Kidney (tissue), 14 donors: ENCODE results near the gene TXN2. TPM values are rescaled to one million over a fixed set of nuclear protein-coding genes. Genes with fewer than 3 reads are reported as not detected.
A peak's percentile ranks its signal among the peaks of the same experiment; 100 is the strongest.

ENCODE experiments used
- DNase-seq, 5 donors: peaks; one replicate each; pipeline ENCODE4 v3.0.0-alpha.2; 2013 to 2020
- FAIRE-seq: peaks from 2 replicates; lab custom pipeline; 2012; peaks lifted over from hg19 to GRCh38; lab: Jason Lieb, UNC
- H3K27ac ChIP-seq, 2 donors: one replicate each; pipeline ENCODE4 v1.7.0; 2013; ENCODE audit warnings: low read depth in 2 of 2, low read length in 2 of 2, inconsistent platforms in 1 of 2
- H3K27me3 ChIP-seq: one replicate; pipeline ENCODE4 v1.7.1; 2013; ENCODE audit warnings: low read length, inconsistent platforms; ENCODE audit not compliant: control insufficient read depth, insufficient read depth
- H3K36me3 ChIP-seq, 3 donors: one replicate each; pipeline versions ENCODE4 v1.7.0 to v1.7.1; 2013; ENCODE audit warnings: low read length in 3 of 3, control low read depth in 1 of 3, inconsistent platforms in 1 of 3; ENCODE audit not compliant: insufficient read depth in 3 of 3, control insufficient read depth in 2 of 3
- H3K4me1 ChIP-seq, 3 donors: one replicate each; pipeline versions ENCODE4 v1.7.0 to v1.7.1; 2013; ENCODE audit warnings: low read length in 3 of 3, inconsistent platforms in 1 of 3, low read depth in 1 of 3; ENCODE audit not compliant: control insufficient read depth in 2 of 3, insufficient read depth in 2 of 3
- H3K4me3 ChIP-seq, 3 donors: one replicate each; pipeline versions ENCODE4 v1.7.0 to v1.8.1; 2013; ENCODE audit warnings: low read length in 3 of 3, control low read depth in 1 of 3, inconsistent platforms in 1 of 3
- H3K9ac ChIP-seq, 3 donors: one replicate each; pipeline versions ENCODE4 v1.7.0 to v1.7.1; 2013; ENCODE audit warnings: low read length in 3 of 3, control low read depth in 1 of 3, inconsistent platforms in 1 of 3
- H3K9me3 ChIP-seq, 3 donors: one replicate each; pipeline versions ENCODE4 v1.7.0 to v1.7.1; 2013; ENCODE audit warnings: low read length in 3 of 3, control low read depth in 1 of 3, inconsistent platforms in 1 of 3; ENCODE audit not compliant: control insufficient read depth in 2 of 3, insufficient read depth in 1 of 3
- intact Hi-C: fragments of 100-400 bp; cut with DNase I; formaldehyde crosslinking; loops from one replicate; pipeline ENCODE4 v1.11.1; 2022
- polyA plus RNA-seq: library from polyadenylated mRNA; stranded (reverse); fragments of 350-450 nt; fragmentation: Illumina TruSeq; extraction: RNeasy Lipid Tissue Mini Kit (QIAGEN cat#74804); gene quantifications from one replicate; pipeline ENCODE4 v1.2.3, GENCODE V29; 2014; ENCODE audit warnings: low read depth, low replicate concordance; ENCODE audit not compliant: insufficient read depth
- total RNA-seq: library from RNA; stranded (reverse); fragmentation: NEBNext Ultra II Directional; extraction: Animal tissue kit (Norgen Biotek cat#: 25700); gene quantifications from one replicate; pipeline ENCODE4 v1.2.1, GENCODE V29; 2021
- TF ChIP-seq, protein P1 (sequence below): IDR thresholded peaks from 3 replicates; pipeline ENCODE4 v1.5.1; 2012; ENCODE audit warnings: mild to moderate bottlenecking, moderate library complexity, borderline replicate concordance; ENCODE audit not compliant: insufficient read depth; ENCODE audit errors: extremely low read depth
- donor health status: control.
- donor health status: control.
- donor health status: control.
- donor health status: control.
- donor health status: control.
- donor health status: DM: yes; HTN: yes; CAD: no.
- donor health status: Normal renal cell carcinoma (clear cell type).

Gene TXN2
- total and polyA plus RNA-seq, 2 donors from 2014 or later = 72.8 to 194 TPM

DNA sequence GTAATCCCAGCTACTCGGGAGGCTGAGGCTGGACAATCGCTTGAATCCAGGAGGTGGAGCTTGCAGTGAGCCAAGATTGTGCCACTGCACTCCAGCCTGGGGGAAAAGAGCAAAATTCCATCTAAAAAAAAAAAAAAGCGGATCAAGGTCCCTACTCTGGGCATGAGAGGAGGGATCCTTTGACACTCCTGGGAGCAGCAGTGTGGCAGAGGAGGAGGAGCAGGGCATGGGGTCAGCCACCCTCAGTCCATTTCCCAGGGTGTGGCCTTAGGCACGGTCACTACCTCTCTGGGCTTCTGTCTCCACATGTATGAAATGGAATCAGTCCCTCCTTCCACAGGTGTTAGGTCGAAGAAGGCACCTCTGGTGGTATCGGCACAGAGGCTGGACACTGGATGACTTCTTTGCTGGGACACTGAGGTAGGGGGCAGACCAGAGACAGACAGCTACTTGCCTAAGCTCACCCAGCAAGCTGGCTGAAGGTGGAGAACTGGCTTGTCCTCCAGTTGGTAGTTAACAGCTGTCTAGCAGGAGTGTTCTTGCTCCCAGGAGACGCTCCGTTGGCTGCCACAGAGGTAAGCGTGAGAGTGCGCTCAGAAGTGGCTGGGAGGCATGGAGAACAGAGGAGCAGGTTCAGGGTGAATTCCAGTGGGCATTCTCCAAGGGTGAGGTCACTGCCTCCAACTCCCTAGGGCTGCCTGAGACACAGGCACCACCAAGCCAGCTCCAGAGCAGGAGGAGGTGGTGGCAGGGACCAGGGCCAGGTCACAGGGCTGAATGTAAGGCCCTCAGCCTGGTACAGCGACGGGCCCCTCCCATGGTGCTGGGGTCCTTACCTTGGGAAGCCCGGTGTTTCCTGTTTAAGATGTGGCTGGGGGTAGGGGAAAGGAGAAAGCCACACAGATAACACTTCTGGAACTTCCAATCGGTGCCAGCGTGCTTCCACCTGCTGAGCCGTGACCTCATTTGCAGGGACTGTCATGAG, 19.5 kb downstream of the TXN2 start:
- intact Hi-C loops = no loop called here
- H3K4me1 ChIP-seq = peaks cover 3 to 20% (median 20%) of the 10 kb centered on the region in 3 donors
- DNase-seq = peak; percentile 89 to 96 (median 93)
- FAIRE-seq = no peak
- TF ChIP-seq, protein P1, sequence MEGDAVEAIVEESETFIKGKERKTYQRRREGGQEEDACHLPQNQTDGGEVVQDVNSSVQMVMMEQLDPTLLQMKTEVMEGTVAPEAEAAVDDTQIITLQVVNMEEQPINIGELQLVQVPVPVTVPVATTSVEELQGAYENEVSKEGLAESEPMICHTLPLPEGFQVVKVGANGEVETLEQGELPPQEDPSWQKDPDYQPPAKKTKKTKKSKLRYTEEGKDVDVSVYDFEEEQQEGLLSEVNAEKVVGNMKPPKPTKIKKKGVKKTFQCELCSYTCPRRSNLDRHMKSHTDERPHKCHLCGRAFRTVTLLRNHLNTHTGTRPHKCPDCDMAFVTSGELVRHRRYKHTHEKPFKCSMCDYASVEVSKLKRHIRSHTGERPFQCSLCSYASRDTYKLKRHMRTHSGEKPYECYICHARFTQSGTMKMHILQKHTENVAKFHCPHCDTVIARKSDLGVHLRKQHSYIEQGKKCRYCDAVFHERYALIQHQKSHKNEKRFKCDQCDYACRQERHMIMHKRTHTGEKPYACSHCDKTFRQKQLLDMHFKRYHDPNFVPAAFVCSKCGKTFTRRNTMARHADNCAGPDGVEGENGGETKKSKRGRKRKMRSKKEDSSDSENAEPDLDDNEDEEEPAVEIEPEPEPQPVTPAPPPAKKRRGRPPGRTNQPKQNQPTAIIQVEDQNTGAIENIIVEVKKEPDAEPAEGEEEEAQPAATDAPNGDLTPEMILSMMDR = no peak
- no peaks in the 10 kb centered on the region for H3K27me3 ChIP-seq
- no peak overlapping the region for H3K4me3 ChIP-seq
- H3K9ac ChIP-seq = peak overlapping the region in 2 of 3 donors; percentile 41 to 64
- peaks cover 0 to under 1% (median 0%) of the 10 kb centered on the region in 3 donors for H3K36me3 ChIP-seq
- no peaks in the 10 kb centered on the region for H3K9me3 ChIP-seq
- H3K27ac ChIP-seq = peak overlapping the region; percentile 62 to 71

DNA sequence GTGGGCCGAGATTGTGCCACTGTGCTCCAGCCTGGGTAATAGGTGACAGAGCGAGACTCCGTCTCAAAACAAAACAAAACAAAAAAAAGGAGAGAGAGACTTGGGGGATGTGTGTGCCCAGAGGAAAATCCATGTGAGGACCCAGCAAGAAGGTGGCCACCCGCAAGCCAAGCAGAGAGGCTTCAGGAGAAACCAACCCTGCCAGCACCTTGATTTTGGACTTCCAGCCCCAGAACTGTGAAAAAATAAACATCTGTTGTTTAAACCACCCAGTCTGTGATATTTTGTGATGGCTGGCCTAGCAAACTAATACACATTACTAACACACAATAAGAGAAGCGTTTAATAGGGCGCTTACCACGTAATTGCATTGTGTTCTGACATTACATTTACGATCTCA, 21.2 kb downstream of the TXN2 start:
- Histone ChIP-seq H3K36me3 (no peaks in the 10 kb centered on the region), H3K27me3 (no peaks in the 10 kb centered on the region), H3K9ac (no peak overlapping the region), H3K9me3 (no peaks in the 10 kb centered on the region), H3K4me1 (peaks cover 3 to 24% (median 20%) of the 10 kb centered on the region in 3 donors), H3K4me3 (no peak overlapping the region), H3K27ac (no peak overlapping the region)
- intact Hi-C loops = no loop called here
- DNase-seq (no peak), FAIRE-seq (no peak)
- TF ChIP-seq, protein P1 = no peak

DNA sequence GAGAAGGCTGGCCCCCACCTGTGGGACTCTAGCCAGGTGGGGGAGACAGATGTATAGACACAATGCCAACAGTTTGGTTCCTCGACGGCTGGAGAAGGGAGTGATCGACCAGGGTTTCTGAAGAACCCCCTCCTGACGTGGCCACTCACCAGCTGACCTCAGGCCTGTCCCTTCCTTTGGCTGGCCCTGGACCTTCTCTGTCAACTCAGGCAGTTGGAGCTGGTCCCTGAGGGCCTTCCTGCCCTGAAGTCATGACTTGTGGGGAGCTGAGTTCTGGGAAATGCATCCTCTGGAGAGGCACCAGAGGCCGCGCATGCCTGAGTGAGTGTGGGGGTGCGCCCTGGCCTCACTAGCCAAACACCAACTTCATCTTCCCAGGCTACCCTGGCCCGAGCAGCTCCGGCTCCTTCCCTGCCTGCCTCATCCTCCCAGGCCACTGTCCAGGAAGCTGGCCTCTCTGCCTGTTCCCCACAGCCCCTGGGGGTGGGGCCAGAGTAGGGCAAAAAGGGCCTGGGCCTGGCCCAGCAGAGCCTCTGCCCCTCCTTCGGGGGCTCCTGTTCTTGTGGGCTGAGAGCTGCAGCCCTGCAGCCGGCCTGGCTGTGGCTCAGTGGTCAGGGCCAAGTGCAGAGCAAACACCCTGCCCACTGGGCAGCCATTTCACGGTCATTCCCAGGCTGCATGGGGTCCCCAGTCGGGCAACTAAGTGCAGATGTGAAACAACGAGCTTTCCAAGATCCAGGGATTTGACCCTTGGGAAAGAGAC, 23.6 kb downstream of the TXN2 start:
- DNase-seq (peak in 1 of 5 donors; percentile 94), FAIRE-seq (no peak)
- intact Hi-C loops = no loop called here
- Histone ChIP-seq H3K27ac (peak overlapping the region; percentile 60 to 83), H3K9me3 (no peaks in the 10 kb centered on the region), H3K36me3 (no peaks in the 10 kb centered on the region), H3K4me3 (no peak overlapping the region), H3K27me3 (no peaks in the 10 kb centered on the region), H3K4me1 (peaks cover 3 to 23% (median 20%) of the 10 kb centered on the region in 3 donors), H3K9ac (no peak overlapping the region)
- TF ChIP-seq, protein P1 = no peak
